HepG2 (cell line): ENCODE measurements around the gene LRRC45. TPM values are rescaled to one million over a fixed set of nuclear protein-coding genes. Genes with fewer than 3 reads are reported as not detected.

Experiments
- CSRNP1 ChIP-seq: sonication (generic); formaldehyde crosslinking; IDR thresholded peaks from 2 replicates; pipeline ENCODE4 v1.8.1; 2023; ENCODE audit warnings: mild to moderate bottlenecking, missing genetic modification reagents
- FOXP4 ChIP-seq: sonication (generic); formaldehyde crosslinking; IDR thresholded peaks from 2 replicates; pipeline ENCODE4 v1.4.0; 2020; ENCODE audit warnings: missing genetic modification reagents
- GLI4 ChIP-seq: sonication (generic); formaldehyde crosslinking; IDR thresholded peaks from 2 replicates; pipeline ENCODE4 v1.5.1; 2020; ENCODE audit warnings: missing genetic modification reagents, mild to moderate bottlenecking, moderate library complexity, borderline replicate concordance
- HIC2 ChIP-seq: sonication (generic); formaldehyde crosslinking; IDR thresholded peaks from 2 replicates; pipeline ENCODE4 v1.9.0; 2022; ENCODE audit warnings: low read depth, missing genetic modification reagents
- HNF1A ChIP-seq, 2 experiments: sonication (generic) in 1 of 2; formaldehyde crosslinking in 1 of 2; IDR thresholded peaks; 2 replicates each; pipeline versions ENCODE4 v1.4.0 to v1.6.1; 2016 to 2020; ENCODE audit warnings: borderline replicate concordance in 1 of 2, low read depth in 1 of 2, mild to moderate bottlenecking in 1 of 2, missing genetic modification reagents in 1 of 2
- RXRB ChIP-seq: IDR thresholded peaks from 2 replicates; pipeline ENCODE4 v1.6.1; 2016; ENCODE audit warnings: borderline replicate concordance, missing genetic modification reagents, missing compliant biosample characterization
- UBTF ChIP-seq: sonication (generic); formaldehyde crosslinking; IDR thresholded peaks from 2 replicates; pipeline ENCODE4 v1.4.0; 2020; ENCODE audit warnings: mild to moderate bottlenecking, missing genetic modification reagents
- WIZ ChIP-seq: sonication (generic); formaldehyde crosslinking; IDR thresholded peaks from 2 replicates; pipeline ENCODE4 v1.5.1; 2020; ENCODE audit warnings: mild to moderate bottlenecking, missing genetic modification reagents
- ZBTB37 ChIP-seq: sonication (generic); formaldehyde crosslinking; IDR thresholded peaks from 2 replicates; pipeline ENCODE4 v1.4.0; 2020; ENCODE audit warnings: mild to moderate bottlenecking, missing genetic modification reagents
- ZFP90 ChIP-seq: sonication (generic); formaldehyde crosslinking; IDR thresholded peaks from 2 replicates; pipeline ENCODE4 v1.8.0; 2022; ENCODE audit warnings: missing genetic modification reagents, mild to moderate bottlenecking, inconsistent platforms, borderline replicate concordance
- ZFYVE20 ChIP-seq: sonication (generic); formaldehyde crosslinking; IDR thresholded peaks from 2 replicates; pipeline ENCODE4 v1.8.0; 2023; ENCODE audit warnings: low read depth, mild to moderate bottlenecking, moderate library complexity, missing genetic modification reagents, borderline replicate concordance
- ZNF547 ChIP-seq: sonication (generic); formaldehyde crosslinking; IDR thresholded peaks from 2 replicates; pipeline ENCODE4 v1.5.1; 2020; ENCODE audit warnings: mild to moderate bottlenecking, missing genetic modification reagents
- ZNF557 ChIP-seq: sonication (generic); formaldehyde crosslinking; IDR thresholded peaks from 2 replicates; pipeline ENCODE4 v1.4.0; 2020; ENCODE audit warnings: missing genetic modification reagents
- polyA plus RNA-seq, 8 experiments: library from polyadenylated mRNA; depleted of rRNA in 3 of 8; stranded (reverse) in 7 of 8; unstranded in 1 of 8; fragments of >200 nt; fragmentation: Illumina TruSeq in 4 of 8; extraction: Trizol in 4 of 8; gene quantifications; 2 replicates each; pipeline versions ENCODE4 v1.2.1 to v1.2.3, GENCODE V29; 2011 to 2016; ENCODE audit warnings: low read depth in 4 of 8, missing spikeins in 1 of 8, mixed read lengths in 1 of 8; ENCODE audit not compliant: insufficient read depth in 1 of 8
- total RNA-seq, 5 experiments: library from RNA; depleted of rRNA; stranded (reverse); fragments of >200 nt; fragmentation: Illumina TruSeq; extraction: Trizol; gene quantifications; 2 replicates each; pipeline ENCODE4 v1.2.3, GENCODE V29; 2016; ENCODE audit warnings: low read depth in 1 of 5

Gene LRRC45
- total and polyA plus RNA-seq, 2 of the 13 experiments (the other 11 are each of a cell fraction or from before 2014, with no cell fraction given) = 11.6 to 48.1 TPM

GRCh38 chr17:81991684-81992305 is 31.3 kb upstream of the LRRC45 start (continued):
- peak; percentile 95 for TF ChIP-seq CSRNP1 (CRISPR knock-in tag)
- peak; percentile 93 for TF ChIP-seq ZBTB37 (CRISPR knock-in tag)
- TF ChIP-seq GLI4 (CRISPR knock-in tag) = peak; percentile 81
- peak; percentile 84 for TF ChIP-seq RXRB (CRISPR knock-in tag)
- peak; percentile 96 for TF ChIP-seq ZNF547 (CRISPR knock-in tag)
- peak; percentile 93 for TF ChIP-seq ZNF557
- TF ChIP-seq ZFYVE20 = 0 out of 2 replicates have a peak, but pooled peaks have one; percentile 5
- no peak for TF ChIP-seq HNF1A (IDR thresholded peaks at IDR 0.05; ENCODE audit: low read depth)
- peak; percentile 77 for TF ChIP-seq HNF1A (CRISPR knock-in tag; IDR thresholded peaks at IDR 0.05; ENCODE audit: borderline replicate concordance)
- peak; percentile 85; the same call in 1 of the 2 replicates for TF ChIP-seq ZFP90 (CRISPR knock-in tag)
- peak; percentile 64 for TF ChIP-seq FOXP4 (CRISPR knock-in tag)
- no peak for TF ChIP-seq WIZ (CRISPR knock-in tag)
- peak; percentile 96 for TF ChIP-seq UBTF (CRISPR knock-in tag)
- TF ChIP-seq HIC2 = peak; percentile 96
